GOT3 (cell line): ENCODE results near the gene MED9.

Experiments
- DNase-seq: peaks from one replicate; lab custom pipeline; 2025; ENCODE audit warnings: mixed read lengths; lab: John Stamatoyannopoulos, UW

The MED9 gene

DNA sequence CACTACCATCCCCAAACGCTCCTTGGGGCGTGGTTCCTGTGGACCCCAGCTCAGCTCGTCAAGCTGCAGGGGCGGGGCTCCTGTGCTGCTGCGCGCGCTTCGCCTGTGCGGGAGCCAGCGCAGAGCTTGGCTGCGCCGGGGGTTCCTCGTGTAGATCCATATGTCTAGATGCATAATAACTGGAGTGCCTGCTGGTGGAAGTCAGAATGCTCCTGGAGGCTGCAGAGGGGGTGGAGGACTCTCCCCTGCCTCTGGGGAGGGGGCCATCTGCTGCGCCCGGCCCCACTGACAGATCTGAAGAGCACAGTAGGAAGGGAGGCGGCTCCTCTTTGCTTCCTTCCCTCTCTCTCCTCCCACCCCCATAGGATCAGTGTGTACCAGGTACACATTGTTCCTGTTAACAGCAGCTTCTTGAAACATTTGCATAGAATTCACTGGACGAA, 14.8 kb downstream of the MED9 start:
- no peak for DNase-seq

DNA sequence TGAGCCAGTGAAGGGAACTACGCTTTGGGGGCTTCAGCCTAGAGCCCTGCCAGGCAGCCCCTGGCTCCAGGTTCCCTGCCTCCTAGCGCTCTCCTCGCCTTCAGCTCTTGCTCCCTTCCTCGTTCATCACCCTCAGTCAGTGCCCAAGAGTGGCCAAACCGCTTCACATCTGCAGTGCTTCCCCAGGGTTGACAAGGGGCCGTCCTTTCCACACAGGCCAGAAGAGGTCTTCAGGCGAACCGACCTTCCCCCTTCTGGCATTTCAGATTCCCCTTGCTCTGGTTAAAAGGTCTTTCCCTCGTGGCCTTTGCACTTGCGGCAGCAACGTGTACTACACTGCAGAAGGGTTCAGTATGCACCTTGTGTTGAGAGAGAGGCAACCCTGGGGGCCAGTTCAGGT, 15.3 kb downstream of the MED9 start:
- DNase-seq: no peak

DNA sequence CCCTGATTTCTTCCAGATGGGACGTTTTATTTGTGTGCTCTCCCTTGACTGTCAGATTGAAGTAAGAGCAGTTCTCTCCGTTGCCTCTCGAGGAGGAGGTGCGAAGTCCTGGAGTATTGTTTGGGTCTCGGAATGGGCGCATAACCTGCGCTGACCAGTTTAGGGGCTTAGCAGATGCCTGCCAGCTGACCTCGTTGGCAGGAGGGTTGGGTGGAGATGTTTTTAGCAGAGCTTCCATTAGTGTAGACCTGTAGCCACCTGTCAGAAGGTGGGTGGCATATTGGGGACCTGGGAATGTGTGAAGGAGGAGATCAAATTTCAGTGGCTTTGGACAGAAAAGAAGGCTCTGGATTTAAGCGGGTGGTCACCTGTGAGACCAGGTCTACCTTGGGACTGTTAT, 15.8 kb downstream of the MED9 start:
- DNase-seq: no peak

DNA sequence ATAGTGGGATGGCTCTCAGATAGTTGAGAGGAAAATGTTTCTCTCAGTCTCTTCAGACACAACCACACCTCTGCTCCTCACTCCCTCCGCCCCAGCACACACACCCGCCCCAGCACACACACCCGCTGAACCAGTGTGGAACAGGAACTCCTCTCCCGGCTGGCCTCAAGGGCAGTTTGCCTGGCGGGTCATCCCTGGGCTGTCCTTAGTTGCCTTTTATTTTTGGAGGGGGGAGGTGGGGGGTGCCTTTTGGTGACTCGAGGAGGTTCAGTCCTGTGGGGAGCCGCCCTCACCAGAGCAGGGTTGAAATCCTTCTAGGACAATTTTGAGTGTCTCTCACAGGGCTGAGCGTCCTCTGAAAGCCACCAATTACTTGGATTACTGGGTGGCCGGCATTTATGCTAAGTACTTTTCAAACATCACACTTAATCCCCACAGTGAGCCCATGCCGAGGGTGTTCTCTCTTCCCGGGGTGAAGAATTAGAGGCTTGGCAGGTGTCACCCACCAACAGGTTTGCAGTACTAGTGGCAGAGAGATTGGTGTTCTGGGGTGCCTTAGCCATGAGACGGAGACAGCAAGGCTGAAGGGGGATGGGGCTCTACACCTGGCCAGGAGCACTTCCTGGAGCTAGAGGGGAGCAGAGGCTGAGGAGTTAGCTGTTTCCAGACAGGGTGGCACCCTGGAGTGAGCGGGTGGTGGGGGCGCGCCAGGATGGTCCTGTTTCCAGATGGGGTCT, 16.6 kb downstream of the MED9 start:
- no peak for DNase-seq

DNA sequence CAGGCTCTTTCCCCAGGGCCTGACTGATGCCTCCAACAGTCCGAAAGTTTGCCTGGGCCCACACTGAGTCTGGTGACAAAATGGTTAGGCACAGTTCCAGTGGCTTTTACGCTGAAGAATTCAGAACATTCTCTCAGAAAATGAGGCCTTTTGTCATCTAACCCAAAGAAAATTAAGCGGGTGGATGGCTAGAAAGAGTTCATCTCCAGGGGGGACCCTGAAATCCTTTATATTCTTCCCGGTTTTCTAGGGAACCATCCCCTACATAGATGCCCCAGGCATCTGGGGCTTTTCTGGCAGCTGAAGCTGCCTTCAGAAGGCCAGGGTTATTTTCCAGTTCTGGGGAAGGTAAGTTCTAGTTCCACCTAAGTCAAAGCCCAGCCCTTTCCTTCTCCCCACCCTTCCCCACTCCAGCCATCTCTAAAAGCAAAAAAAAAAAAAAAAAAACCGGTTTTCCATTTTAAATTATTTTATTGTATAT, 17.2 kb downstream of the MED9 start:
- no peak for DNase-seq

DNA sequence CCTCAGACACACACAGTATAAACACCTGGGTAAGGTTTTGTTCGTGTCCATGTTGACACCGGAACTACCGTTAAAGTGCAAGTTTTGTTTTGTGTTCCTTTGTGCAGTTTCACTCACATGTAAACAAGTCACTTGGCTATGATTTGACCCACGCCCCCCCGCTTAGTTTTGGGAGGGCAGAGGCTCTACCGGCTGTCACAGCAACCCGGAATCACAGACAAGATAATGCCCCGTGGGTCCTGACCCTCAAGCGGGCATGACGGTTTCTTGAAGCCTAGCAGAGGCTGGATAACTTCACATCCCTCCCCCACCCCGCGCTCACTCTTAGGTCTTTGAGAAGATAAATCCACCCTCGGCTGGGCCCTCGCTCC, 17.7 kb downstream of the MED9 start:
- DNase-seq: no peak

DNA sequence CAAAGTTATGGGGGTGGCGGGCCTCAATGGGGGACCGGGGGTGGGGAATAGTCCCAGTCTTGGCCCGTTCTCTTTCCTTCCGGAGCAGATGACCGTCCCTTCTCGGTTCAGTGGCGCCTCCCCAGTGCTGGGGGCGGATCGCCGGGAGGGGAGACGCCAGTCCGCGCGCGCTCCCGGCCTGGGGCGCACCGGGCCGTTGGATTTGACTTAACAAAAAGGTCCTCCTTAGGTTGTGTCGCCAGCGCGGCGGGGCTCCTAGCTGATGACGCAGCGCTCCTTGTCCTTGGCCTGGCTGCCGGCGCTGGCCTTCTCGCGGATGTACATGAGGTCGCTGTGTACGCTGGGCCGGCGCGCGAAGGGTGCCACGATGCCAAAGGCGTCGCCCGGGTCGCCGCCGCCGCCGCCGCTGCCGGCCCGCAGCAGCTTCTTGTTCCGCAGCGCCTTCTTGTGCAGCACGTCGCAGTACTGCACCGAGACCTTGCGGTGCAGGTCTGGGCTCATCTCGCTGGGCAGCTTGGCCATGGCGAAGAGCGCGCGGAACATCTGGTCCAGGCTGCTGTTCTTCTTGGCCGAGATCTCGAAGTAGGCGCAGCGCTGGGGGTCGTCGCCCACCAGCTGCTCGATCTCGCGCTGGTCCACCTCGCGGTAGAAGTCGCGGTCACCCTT, 18.2 kb downstream of the MED9 start:
- DNase-seq: no peak

DNA sequence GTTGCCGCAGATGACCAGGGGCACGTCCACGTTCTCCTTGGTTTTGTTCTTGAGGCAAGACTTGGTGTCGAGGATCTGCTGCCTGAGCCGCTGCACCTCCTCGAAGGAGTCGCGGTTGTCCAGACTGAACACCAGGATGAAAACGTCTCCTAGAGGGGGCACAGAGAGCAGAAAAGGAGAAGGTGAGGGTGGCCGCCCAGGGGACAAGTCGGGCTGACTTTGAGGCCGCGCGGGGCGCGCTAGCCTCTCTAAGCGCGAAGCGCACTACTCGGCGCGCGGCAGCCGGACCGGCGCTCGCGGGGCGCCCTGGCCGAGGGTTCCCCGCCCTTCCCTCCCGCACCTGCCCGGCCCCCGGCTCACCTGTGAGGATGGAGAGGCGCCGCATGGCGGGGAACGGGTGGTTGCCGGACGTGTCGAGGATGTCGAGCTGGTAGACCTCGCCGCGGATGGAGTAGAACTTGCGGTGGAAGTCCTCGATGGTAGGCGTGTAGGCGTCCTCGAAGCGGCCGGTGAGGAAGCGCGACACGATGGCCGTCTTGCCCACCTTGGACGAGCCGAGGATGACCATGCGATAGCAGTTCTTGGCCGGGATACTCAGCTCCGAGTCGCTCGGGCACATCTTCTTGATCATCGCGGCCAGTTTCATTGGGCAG, 18.9 kb downstream of the MED9 start:
- DNase-seq: no peak

DNA sequence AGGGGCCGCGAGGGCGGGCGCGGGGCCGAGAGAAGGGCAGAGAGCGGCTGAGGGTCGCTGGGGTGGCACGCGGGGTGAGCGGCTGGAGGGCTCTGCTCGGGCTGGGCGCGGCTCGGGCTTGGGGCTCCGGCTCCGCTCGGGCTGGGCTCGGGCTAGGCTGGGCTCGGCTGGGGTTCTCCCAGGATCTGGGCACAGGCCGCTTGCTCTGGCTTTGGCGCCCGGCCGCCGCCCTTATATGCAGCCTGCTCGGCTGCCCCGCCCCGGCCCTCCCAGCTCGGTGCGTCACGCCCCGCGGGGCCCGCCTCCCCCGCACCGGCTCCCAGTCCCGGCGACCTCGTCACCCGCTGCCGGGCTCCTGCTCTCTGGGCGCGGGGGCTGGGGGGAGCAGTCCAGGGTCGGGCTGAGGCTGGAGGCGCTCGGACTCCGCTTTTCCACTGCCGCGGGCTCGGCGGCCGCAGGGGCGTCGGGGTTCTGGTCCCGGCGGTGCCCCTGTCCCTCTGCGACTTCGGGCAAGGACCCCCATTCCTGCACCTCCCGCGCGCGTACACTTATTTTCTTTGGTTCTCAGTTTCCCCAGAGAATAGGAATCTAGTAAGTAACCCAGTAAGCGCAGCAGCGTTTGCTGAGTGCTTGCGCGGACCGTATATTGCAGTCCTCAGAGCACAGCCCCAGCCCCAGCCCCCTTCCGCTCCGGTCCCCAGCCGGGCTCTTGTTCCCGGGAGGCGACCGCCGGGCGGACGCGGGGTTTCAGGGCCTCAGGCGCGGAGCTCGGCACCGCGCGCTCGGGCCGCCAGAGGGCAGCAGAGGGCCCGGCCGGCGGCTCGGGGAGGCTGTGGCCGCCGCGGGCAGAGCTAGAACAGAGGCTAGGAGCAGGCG, 19.6 kb downstream of the MED9 start, which contains the start of gene RASD1:
Gene RASD1 (minus strand): TSS at position 207 of the 876 bp plus-strand sequence. CDS start 214 bp downstream, outside the sequence.
- peak; percentile 79 for DNase-seq

DNA sequence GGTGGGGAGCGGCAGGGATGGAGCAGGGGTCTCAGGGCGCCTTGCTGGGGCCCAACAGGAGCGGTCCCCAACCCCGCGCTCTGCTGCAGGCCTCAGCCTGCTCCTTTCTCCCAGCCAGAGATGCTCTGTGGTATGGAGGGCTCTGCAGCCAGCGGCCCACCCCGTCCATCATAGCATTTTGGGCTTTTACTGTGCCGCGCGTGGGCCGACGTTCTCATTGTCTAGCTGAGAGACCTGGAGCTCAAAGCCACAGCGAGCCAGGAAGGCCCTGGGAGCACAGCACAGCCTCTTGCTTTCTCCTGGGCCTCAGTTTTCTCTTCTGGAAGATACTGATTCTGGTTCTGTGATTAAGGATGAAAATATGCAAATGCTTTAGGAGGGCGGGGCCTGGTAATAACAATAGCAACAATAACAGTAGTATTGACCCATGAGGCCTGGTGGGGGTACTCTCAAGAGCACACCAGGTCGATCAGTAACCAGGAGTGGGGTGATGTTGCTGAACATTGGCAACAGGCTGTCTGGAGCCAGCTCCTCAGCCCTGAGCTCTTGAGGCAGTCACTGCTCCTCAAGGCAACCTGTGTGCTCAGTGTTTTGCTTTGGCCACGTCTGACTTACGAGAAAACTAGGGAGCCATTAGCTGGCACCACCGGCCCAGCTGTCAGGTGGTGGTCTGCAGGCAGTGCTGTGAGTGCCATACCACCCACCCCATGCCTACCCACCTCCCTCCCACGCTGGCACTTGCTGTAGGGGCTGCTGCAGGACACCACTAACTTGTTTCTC, 20.5 kb downstream of the MED9 start:
- no peak for DNase-seq

DNA sequence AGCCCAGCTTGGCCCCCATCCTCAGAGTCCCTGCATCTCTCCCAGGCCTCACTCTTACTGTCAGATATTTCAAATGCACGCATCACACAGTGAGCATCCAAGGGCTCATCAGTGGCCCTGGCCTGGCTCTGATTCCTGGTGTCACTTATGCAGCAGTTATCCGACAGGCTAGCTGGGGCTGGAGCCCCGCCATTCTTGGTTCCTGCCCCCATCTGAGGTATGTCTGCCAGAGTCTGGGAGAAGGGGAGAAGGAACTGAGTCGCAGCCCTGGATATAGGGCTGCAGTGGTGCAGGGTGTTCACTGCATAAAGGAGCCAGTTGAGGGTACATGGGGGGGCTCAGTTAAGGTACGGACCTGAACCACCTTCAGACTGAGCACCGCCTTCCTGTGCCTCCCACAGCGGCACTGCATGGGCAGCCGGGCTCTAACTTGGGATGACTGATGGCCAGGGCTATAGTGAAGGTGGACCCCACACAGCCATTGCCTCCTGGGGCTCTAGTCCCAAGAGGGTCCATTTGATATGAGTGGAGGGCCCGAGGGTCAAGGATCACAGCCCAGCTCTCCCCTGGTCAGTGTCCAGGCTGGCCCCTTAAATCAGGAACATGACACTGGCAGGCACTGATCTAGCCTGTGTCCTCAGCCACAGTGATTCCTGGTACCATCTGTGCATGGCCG, 21.2 kb downstream of the MED9 start:
- DNase-seq: no peak

DNA sequence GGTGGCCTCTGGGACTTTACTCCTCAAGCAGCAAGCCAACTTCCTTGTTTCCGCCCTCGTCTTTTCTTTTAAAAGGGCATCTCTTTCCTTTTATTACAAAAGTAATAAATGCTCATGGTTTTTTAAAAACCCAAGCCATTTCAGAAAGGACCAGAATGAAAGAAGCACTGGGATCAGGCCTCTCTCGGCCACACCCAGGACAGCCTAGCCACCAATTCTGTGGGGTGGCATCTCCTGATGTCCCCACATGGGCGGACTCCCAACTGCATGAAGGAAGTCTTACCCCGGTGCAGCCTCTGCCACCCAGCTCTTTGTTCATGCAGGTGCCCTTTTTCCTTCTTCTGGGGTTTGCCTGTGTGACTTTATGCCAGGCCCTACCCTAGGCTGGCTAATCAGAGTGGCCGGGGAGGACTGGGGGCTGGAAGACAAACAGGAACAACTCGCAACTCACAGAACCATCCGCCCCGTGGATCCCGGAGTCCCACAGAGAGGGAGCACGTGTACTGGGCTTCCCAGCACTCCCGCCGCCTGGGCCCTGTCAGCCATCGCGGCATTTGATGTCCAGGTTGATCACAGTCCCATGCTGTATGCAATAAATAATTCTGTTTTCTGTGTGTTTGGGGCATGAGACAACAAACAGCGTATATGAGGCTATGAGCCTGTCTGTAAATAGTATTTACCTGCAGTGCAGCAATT, 22.0 kb downstream of the MED9 start:
- no peak for DNase-seq

DNA sequence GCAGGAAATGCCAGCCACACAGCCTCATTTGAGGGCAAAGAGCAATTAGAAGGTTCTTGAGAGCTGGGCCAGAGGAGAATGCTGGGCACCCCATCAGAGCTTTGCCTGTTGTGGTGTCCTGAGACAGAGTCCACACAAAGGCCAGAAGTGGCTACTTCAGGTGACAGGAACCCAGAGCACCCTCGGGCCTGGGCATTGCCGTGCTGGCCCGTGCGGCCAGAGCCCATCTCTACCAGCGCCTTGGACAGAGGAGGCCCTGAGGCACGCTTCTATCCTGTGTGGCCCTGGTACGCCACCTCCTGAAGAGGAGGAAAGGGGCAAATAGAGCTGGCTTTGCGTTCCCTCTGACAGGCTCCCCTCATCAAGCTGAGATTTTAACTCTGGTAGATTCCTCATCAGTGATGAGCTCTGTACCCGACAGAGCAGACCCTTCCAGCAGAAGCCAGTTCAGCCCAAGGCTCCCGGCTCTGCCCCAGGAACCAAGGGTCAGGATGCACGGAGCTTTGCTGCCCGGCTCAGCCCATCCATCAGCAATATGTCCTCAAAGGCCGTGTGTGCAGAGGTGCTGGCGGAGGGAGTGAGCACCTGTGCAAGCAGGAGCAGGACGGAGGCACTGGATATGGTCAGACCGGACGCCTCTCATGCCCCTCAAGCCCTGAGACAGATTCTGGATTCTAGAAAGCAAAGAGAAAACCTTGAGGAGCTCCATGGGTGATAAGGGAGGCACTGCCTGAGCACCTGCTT, 22.8 kb downstream of the MED9 start:
- DNase-seq: no peak

DNA sequence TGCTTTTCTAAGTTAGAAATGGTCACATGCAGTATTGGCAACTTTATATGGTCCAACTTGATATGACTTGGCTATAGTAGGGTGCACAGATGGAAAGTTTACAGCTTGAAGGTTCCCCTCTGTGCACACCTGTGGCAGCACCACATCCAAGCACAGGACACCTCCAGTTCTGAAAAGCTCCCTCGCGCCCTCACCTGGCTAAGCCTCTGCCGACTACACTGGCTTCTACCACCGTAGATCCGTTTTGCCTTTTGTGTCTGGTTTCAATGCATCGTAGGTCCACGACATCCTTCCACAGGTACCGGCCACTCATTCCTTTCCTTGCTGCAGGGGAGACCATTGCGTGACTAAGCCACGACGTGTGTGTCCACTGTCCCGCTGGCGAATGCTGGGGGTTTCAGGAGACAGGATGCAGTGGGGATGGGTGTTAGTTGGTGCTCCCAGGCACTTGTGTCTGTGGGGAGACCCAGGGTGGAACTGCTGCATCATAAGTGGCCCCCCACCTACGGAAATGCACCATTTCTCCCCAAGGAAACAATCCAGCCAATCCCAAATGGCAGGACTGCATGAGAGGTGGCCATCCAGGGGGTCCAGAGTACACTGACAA, 24.3 kb downstream of the MED9 start:
- no peak for DNase-seq

DNA sequence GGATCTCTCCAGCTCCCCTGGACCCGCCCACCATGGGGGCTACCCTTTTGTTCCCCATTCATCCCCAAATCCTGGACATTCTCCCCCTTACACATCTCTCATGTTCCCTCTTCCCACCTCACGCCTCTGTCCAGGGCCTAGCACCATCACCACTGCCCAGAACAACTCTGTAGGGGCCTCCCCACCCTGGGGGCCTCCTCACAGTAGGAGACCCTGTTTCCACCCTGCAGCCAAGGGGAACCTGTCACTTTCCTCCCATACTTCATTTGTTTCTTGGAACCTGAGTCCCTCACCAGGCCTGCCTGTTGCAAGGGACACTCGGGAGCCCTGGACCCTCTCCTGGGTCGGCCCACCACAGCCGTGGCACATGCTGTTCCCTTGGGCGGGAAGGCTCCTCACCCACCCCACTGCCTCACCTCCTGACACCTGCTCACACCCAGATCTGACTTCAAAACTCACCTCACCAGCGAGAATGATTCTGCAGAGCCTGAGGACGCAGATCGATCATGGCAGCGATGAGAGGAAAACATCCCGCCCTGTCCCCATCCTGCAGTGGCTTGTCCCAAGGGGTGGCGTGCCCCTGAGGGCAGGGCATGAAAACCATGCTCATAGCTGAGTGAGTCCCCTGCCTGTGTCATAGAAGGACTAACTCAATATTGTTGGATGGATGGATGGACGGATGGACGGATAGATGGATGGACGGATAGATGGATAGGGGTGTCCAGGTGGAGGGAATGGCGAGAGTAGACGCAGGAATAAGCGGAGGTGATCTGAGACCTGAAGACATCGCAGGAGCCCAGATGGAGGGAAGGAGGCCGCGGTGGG, 26.2 kb downstream of the MED9 start:
- DNase-seq: no peak

DNA sequence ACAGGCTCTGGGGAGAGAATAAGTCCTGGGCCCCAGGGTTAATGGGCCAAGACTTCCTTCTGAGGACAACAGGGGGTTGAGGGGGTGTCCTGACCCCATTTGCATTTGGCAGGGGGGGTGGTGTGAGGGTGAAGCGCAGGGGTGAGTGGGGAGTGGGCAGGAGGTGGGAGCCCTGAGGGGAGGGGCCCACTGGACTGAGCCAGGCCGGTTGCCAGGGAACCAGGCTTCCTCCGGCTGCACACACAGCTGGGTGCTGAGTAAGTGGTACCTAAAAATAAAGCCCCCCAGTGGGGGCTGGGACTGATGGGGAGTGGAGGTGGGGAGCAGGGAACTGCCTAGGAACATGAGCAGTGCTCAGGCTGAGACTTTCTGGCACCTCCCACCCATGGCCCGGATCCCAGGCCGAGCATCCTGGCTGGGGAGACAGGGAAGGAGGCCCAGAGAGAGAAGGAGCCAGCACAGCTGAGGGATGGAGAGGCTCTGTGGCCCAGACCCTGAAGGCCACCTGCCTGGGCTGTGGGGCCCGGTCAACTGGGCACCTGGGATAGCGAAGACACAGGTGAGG, 26.8 kb downstream of the MED9 start:
- DNase-seq: no peak

DNA sequence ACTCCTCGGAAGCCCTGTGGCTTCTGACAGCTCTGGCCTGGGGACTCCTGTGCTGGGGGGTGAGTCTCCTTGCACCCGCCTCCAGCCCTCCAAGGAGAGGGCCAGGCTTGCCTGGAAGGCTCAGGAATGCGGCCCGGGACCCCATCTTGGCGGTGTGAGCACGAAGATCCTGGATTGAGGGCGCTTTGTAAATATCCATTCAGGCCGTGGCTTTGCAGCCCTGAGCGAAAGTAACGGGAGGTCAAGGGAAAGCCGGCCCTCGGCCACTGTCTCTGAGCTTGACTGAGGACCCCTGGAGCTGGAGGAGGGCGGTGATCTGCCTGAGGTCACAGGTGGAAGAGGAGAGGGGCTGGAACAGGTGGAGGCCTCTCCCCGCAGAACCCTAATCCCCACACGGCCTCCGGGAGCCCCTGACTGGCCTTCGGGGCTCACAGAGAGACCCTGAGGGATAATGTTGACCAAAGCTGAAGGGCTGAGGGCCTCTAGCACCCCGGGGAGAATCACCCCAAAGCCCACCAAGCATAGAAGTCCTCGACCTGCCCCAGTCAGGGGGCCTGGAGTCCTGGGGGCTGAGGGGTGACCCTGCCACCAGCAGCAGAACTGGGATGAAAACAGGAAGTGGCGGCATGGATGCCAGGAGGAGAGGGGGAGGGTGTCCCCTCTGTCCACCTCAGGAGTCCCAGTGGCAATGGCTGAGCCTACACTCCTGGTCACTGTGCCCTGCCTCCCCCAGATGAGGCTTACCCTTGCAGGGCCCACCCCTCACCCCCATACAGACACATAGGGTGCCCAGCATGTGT, 27.7 kb downstream of the MED9 start:
- DNase-seq: no peak
